HepG2 (cell line): ENCODE measurements around the gene USP25. TPM values are rescaled to one million over a fixed set of nuclear protein-coding genes. Genes with fewer than 3 reads are reported as not detected.

Experiments used
- ATAC-seq: fragments of 200-7000 bp; cut with Tn5 transposase; 3 replicates; pipeline ENCODE4 v1.9.1; 2020; ENCODE audit warnings: mild to moderate bottlenecking, moderate library complexity
- BruUV-seq: library from RNA; stranded (reverse); fragments of 400-500 nt; replicated peaks from 2 replicates; lab custom pipeline; 2021; lab: Mats Ljungman, UMichigan
- CTCF ChIA-PET: fragments of 300-600 bp; formaldehyde crosslinking; extraction: SDS; loops from one replicate; lab custom pipeline; 2021; ENCODE audit warnings: low total read pairs, inconsistent platforms, low intra/inter-chr PET ratio; lab: Yijun Ruan, JAX
- POLR2A ChIA-PET: fragments of 350-600 bp; sonication (Branson Sonifier 250); formaldehyde crosslinking; loops from one replicate; lab custom pipeline; 2020; ENCODE audit warnings: antibody characterized with exemption, inconsistent platforms; lab: Yijun Ruan, JAX
- DNase-seq: peaks from one replicate; pipeline ENCODE4 v3.0.0-alpha.2; 2015; ENCODE audit warnings: low spot score
- FAIRE-seq: peaks from 3 replicates; lab custom pipeline; 2011; peaks lifted over from hg19 to GRCh38; lab: Jason Lieb, UNC
- H2AFZ ChIP-seq: one replicate; pipeline ENCODE4 v1.6.1; 2011; ENCODE audit warnings: low read length, inconsistent platforms
- H3K27ac ChIP-seq: fragments of 300-600 bp; 3 replicates; pipeline ENCODE4 v1.8.0; 2011; ENCODE audit warnings: mixed run types, mild to moderate bottlenecking, mixed read lengths, low read length, inconsistent platforms; ENCODE audit not compliant: insufficient read depth; ENCODE audit errors: extremely low read length
- H3K27me3 ChIP-seq, 2 experiments: fragments of 200-600 bp in 1 of 2; 2 replicates in 1 of 2; 3 replicates in 1 of 2; pipeline versions ENCODE4 v1.6.0 to v1.8.0; 2011; ENCODE audit warnings: low read length in 2 of 2, mild to moderate bottlenecking in 2 of 2, moderate library complexity in 2 of 2, inconsistent platforms in 1 of 2; ENCODE audit not compliant: insufficient read depth in 2 of 2, control insufficient read depth in 1 of 2
- H3K36me3 ChIP-seq, 2 experiments: fragments of 200-600 bp in 1 of 2; replicated peaks in 1 of 2; 2 replicates in 1 of 2; 3 replicates in 1 of 2; pipeline versions ENCODE4 v1.5.1 to v1.8.0; 2011; ENCODE audit warnings: low read length in 2 of 2, inconsistent platforms in 1 of 2; ENCODE audit not compliant: insufficient read depth in 2 of 2, control insufficient read depth in 1 of 2
- H3K4me1 ChIP-seq: 2 replicates; pipeline ENCODE4 v1.5.1; 2012; ENCODE audit warnings: low read length, inconsistent platforms; ENCODE audit not compliant: insufficient read depth
- H3K4me2 ChIP-seq: 2 replicates; pipeline ENCODE4 v1.6.0; 2011; ENCODE audit warnings: low read depth, low read length, inconsistent platforms
- H3K4me3 ChIP-seq, 3 experiments: fragments of 200-600 bp in 1 of 3; sonication (generic), shearing (Covaris generic) in 1 of 3; replicated peaks in 1 of 3; 2 replicates each; pipeline ENCODE4 v1.5.1; 2011 to 2016; ENCODE audit warnings: low read length in 3 of 3, inconsistent platforms in 2 of 3, low read depth in 2 of 3, mild to moderate bottlenecking in 2 of 3, control low read depth in 1 of 3, mixed read lengths in 1 of 3; ENCODE audit not compliant: insufficient read depth in 1 of 3
- H3K79me2 ChIP-seq: one replicate; pipeline ENCODE4 v1.6.1; 2011; ENCODE audit warnings: low read length, inconsistent platforms; ENCODE audit not compliant: insufficient read depth
- H3K9ac ChIP-seq: 2 replicates; pipeline ENCODE4 v1.6.0; 2011; ENCODE audit warnings: mild to moderate bottlenecking, low read depth, low read length, inconsistent platforms; ENCODE audit not compliant: insufficient read depth
- H3K9me3 ChIP-seq: 2 replicates; pipeline ENCODE4 v1.5.1; 2012; ENCODE audit warnings: mild to moderate bottlenecking, low read length
- H4K20me1 ChIP-seq: 2 replicates; pipeline ENCODE4 v1.6.0; 2011; ENCODE audit warnings: inconsistent platforms, mild to moderate bottlenecking, low read length, moderate library complexity; ENCODE audit not compliant: insufficient read depth
- DR1 ChIP-seq: sonication (generic); formaldehyde crosslinking; IDR thresholded peaks from 2 replicates; pipeline ENCODE4 v1.8.0; 2021; ENCODE audit warnings: mild to moderate bottlenecking, missing genetic modification reagents, inconsistent platforms
- KLF16 ChIP-seq, 2 experiments: sonication (generic) in 1 of 2; formaldehyde crosslinking in 1 of 2; IDR thresholded peaks; 2 replicates each; pipeline versions ENCODE4 v1.6.1 to v1.8.0; 2016 to 2023; ENCODE audit warnings: missing genetic modification reagents in 2 of 2, missing compliant biosample characterization in 1 of 2
- NRL ChIP-seq: sonication (generic); formaldehyde crosslinking; IDR thresholded peaks from 2 replicates; pipeline ENCODE4 v1.5.0; 2020; ENCODE audit warnings: missing genetic modification reagents, mild to moderate bottlenecking, moderate library complexity, borderline replicate concordance
- PCBP2 ChIP-seq: fragments of 200-400 bp; formaldehyde crosslinking; optimal IDR thresholded peaks from 2 replicates; pipeline ENCODE3; 2018; ENCODE audit warnings: low read length, low read depth; ENCODE audit not compliant: poor library complexity, severe bottlenecking
- SRY ChIP-seq: sonication (generic); formaldehyde crosslinking; IDR thresholded peaks from 2 replicates; pipeline ENCODE4 v1.8.0; 2022; ENCODE audit warnings: mild to moderate bottlenecking, missing genetic modification reagents
- XBP1 ChIP-seq: sonication (generic); formaldehyde crosslinking; IDR thresholded peaks from 2 replicates; pipeline ENCODE4 v1.5.0; 2020; ENCODE audit warnings: missing genetic modification reagents
- ZBTB1 ChIP-seq: sonication (generic); formaldehyde crosslinking; IDR thresholded peaks from 2 replicates; pipeline ENCODE4 v1.4.0; 2020; ENCODE audit warnings: missing genetic modification reagents, borderline replicate concordance
- ZBTB2 ChIP-seq: sonication (generic); formaldehyde crosslinking; IDR thresholded peaks from 2 replicates; pipeline ENCODE4 v1.8.0; 2022; ENCODE audit warnings: low read depth, missing genetic modification reagents
- ZBTB8A ChIP-seq: sonication (generic); formaldehyde crosslinking; IDR thresholded peaks from 2 replicates; pipeline ENCODE4 v1.4.0; 2020; ENCODE audit warnings: mild to moderate bottlenecking, low read depth, missing genetic modification reagents, borderline replicate concordance
- ZFP62 ChIP-seq: sonication (generic); formaldehyde crosslinking; IDR thresholded peaks from 2 replicates; pipeline ENCODE4 v1.4.0; 2020; ENCODE audit warnings: missing genetic modification reagents
- ZNF264 ChIP-seq: sonication (generic); formaldehyde crosslinking; IDR thresholded peaks from 2 replicates; pipeline ENCODE4 v1.4.0; 2020; ENCODE audit warnings: missing genetic modification reagents
- WGBS: methylation state at CpG from one replicate; pipeline ENCODE4 v1.1.6; 2017; ENCODE audit warnings: low lambda C conversion rate; 5-methylcytosine and 5-hydroxymethylcytosine counted together
- in situ Hi-C: cut with HindIII; loops from 2 replicates; pipeline ENCODE4 v1.10.0; 2017; ENCODE audit warnings: low pct_unique_long_range_greater_than_20kb; ENCODE audit not compliant: extremely low pct_ligation_motif_present
- intact Hi-C: fragments of 100-400 bp; cut with micrococcal nuclease; formaldehyde crosslinking; loops from one replicate; pipeline ENCODE4 v1.10.0; 2022; ENCODE audit not compliant: unreplicated experiment
- polyA plus RNA-seq, 8 experiments: library from polyadenylated mRNA; depleted of rRNA in 3 of 8; stranded (reverse) in 7 of 8; unstranded in 1 of 8; fragments of >200 nt; fragmentation: Illumina TruSeq in 4 of 8; extraction: Trizol in 4 of 8; gene quantifications; 2 replicates each; pipeline versions ENCODE4 v1.2.1 to v1.2.3, GENCODE V29; 2011 to 2016; ENCODE audit warnings: low read depth in 4 of 8, missing spikeins in 1 of 8, mixed read lengths in 1 of 8; ENCODE audit not compliant: insufficient read depth in 1 of 8
- total RNA-seq, 5 experiments: library from RNA; depleted of rRNA; stranded (reverse); fragments of >200 nt; fragmentation: Illumina TruSeq; extraction: Trizol; gene quantifications; 2 replicates each; pipeline ENCODE4 v1.2.3, GENCODE V29; 2016; ENCODE audit warnings: low read depth in 1 of 5
- TF ChIP-seq, protein P1 (sequence below): sonication (generic); formaldehyde crosslinking; IDR thresholded peaks from 2 replicates; pipeline ENCODE4 v1.9.0; 2022; ENCODE audit warnings: low read depth, missing genetic modification reagents
- TF ChIP-seq, protein P2 (sequence below): sonication (generic); formaldehyde crosslinking; IDR thresholded peaks from 2 replicates; pipeline ENCODE4 v1.8.1; 2023; ENCODE audit warnings: missing genetic modification reagents, inconsistent platforms, borderline replicate concordance
- TF ChIP-seq, protein P3 (sequence below): sonication (generic); formaldehyde crosslinking; IDR thresholded peaks from 2 replicates; pipeline ENCODE4 v1.4.0; 2020; ENCODE audit warnings: missing genetic modification reagents, borderline replicate concordance
- TF ChIP-seq, protein P4 (sequence below): sonication (generic); formaldehyde crosslinking; IDR thresholded peaks from 2 replicates; pipeline ENCODE4 v1.5.1; 2020; ENCODE audit warnings: missing genetic modification reagents, mild to moderate bottlenecking, borderline replicate concordance
- TF ChIP-seq, protein P5 (sequence below): sonication (generic); formaldehyde crosslinking; IDR thresholded peaks from 2 replicates; pipeline ENCODE4 v1.8.0; 2022; ENCODE audit warnings: missing genetic modification reagents, mild to moderate bottlenecking, inconsistent platforms, borderline replicate concordance

Gene USP25
- total and polyA plus RNA-seq, 2 of the 13 experiments (the other 11 are each of a cell fraction or from before 2014, with no cell fraction given), result 12.4 to 26.3 TPM

GRCh38 chr21:15856813-15857212 lies 127.0 kb downstream of the USP25 start:
- DNase-seq (no peak), ATAC-seq (no peak), FAIRE-seq (no peak)
- Histone ChIP-seq H3K9me3 (no peaks in the 10 kb centered on the region), H3K4me3 (no peak overlapping the region), H3K79me2 (no peaks in the 10 kb centered on the region), H3K4me2 (no peak overlapping the region), H3K36me3 (no peaks in the 10 kb centered on the region), H3K9ac (no peak overlapping the region), H4K20me1 (no peaks in the 10 kb centered on the region), H3K27me3 (no peaks in the 10 kb centered on the region), H3K4me1 (no peaks in the 10 kb centered on the region), H2AFZ (no peak overlapping the region), H3K27ac (no peak overlapping the region)
- CTCF ChIA-PET, result no interaction called here
- POLR2A ChIA-PET, result no interaction called here
- intact Hi-C loops (no loop called here), in situ Hi-C loops (no loop called here)
- BruUV-seq, result no TSS peak
- 95% methylated on average over 1 of the region's 1 CpG for WGBS
- TF ChIP-seq ZFP62 (CRISPR knock-in tag) (no peak), ZBTB8A (CRISPR knock-in tag) (no peak), ZBTB1 (CRISPR knock-in tag) (no peak), SRY (no peak), ZBTB2 (CRISPR knock-in tag) (no peak), DR1 (no peak), ZNF264 (CRISPR knock-in tag) (no peak), KLF16 (CRISPR knock-in tag; IDR thresholded peaks at IDR 0.05) (no peak), NRL (CRISPR knock-in tag) (no peak), XBP1 (no peak), PCBP2 (no peak)
- TF ChIP-seq, protein P1, sequence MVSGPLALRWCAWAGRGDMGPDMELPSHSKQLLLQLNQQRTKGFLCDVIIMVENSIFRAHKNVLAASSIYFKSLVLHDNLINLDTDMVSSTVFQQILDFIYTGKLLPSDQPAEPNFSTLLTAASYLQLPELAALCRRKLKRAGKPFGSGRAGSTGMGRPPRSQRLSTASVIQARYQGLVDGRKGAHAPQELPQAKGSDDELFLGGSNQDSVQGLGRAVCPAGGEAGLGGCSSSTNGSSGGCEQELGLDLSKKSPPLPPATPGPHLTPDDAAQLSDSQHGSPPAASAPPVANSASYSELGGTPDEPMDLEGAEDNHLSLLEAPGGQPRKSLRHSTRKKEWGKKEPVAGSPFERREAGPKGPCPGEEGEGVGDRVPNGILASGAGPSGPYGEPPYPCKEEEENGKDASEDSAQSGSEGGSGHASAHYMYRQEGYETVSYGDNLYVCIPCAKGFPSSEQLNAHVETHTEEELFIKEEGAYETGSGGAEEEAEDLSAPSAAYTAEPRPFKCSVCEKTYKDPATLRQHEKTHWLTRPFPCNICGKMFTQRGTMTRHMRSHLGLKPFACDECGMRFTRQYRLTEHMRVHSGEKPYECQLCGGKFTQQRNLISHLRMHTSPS (CRISPR knock-in tag), result no peak
- TF ChIP-seq, protein P2, sequence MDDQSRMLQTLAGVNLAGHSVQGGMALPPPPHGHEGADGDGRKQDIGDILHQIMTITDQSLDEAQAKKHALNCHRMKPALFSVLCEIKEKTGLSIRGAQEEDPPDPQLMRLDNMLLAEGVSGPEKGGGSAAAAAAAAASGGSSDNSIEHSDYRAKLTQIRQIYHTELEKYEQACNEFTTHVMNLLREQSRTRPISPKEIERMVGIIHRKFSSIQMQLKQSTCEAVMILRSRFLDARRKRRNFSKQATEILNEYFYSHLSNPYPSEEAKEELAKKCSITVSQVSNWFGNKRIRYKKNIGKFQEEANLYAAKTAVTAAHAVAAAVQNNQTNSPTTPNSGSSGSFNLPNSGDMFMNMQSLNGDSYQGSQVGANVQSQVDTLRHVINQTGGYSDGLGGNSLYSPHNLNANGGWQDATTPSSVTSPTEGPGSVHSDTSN (CRISPR knock-in tag), result no peak
- TF ChIP-seq, protein P3, sequence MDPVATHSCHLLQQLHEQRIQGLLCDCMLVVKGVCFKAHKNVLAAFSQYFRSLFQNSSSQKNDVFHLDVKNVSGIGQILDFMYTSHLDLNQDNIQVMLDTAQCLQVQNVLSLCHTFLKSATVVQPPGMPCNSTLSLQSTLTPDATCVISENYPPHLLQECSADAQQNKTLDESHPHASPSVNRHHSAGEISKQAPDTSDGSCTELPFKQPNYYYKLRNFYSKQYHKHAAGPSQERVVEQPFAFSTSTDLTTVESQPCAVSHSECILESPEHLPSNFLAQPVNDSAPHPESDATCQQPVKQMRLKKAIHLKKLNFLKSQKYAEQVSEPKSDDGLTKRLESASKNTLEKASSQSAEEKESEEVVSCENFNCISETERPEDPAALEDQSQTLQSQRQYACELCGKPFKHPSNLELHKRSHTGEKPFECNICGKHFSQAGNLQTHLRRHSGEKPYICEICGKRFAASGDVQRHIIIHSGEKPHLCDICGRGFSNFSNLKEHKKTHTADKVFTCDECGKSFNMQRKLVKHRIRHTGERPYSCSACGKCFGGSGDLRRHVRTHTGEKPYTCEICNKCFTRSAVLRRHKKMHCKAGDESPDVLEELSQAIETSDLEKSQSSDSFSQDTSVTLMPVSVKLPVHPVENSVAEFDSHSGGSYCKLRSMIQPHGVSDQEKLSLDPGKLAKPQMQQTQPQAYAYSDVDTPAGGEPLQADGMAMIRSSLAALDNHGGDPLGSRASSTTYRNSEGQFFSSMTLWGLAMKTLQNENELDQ, result no peak
- TF ChIP-seq, protein P4, sequence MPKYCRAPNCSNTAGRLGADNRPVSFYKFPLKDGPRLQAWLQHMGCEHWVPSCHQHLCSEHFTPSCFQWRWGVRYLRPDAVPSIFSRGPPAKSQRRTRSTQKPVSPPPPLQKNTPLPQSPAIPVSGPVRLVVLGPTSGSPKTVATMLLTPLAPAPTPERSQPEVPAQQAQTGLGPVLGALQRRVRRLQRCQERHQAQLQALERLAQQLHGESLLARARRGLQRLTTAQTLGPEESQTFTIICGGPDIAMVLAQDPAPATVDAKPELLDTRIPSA, result no peak
- TF ChIP-seq, protein P5, sequence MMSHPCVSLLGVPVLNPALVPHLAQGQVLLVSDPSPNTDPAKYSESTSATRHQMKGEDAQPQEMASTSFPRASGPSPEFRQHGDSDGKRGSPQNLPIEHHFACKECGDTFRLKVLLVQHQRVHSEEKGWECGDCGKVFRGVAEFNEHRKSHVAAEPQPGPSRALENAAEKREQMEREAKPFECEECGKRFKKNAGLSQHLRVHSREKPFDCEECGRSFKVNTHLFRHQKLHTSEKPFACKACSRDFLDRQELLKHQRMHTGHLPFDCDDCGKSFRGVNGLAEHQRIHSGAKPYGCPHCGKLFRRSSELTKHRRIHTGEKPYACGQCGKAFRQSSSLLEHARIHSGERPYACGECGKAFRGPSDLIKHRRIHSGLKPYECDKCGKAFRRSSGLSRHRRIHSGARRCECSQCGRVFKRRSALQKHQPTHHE (CRISPR knock-in tag), result no peak
